NOMO-1 treated with DMSO at 0.1 percent for 48 hours (cell line): ENCODE data around the gene DNAJC15.
A peak's percentile ranks its signal among the peaks of the same experiment; 100 is the strongest.
"Not testable (repeated sequence)": the region's sequence is repeated elsewhere in the genome, so short reads cannot be mapped to it uniquely, and the experiment has no call there.

Experiments used
- DNase-seq: peaks from one replicate; lab custom pipeline; 2025; ENCODE audit not compliant: unreplicated experiment; lab: John Stamatoyannopoulos, UW

Gene DNAJC15

GRCh38 chr13:43042410-43042921 is 19.1 kb downstream of the DNAJC15 start:
- DNase-seq = no peak

GRCh38 chr13:43044720-43045301 is 21.4 kb downstream of the DNAJC15 start:
- DNase-seq = no peak

- peak; percentile 76 for DNase-seq
These were observed 22.0 kb downstream of the DNAJC15 start for GRCh38 chr13:43045302-43045773.

- no peak for DNase-seq
These were observed 22.9 kb downstream of the DNAJC15 start for GRCh38 chr13:43046259-43046658.

GRCh38 chr13:43054803-43055802 is 31.7 kb downstream of the DNAJC15 start:
- DNase-seq = peak; percentile 12

GRCh38 chr13:43057653-43058317 is 34.4 kb downstream of the DNAJC15 start:
- no peak for DNase-seq

GRCh38 chr13:43058318-43058674 is 34.9 kb downstream of the DNAJC15 start:
- DNase-seq = no peak

- DNase-seq = no peak
These were observed 35.4 kb downstream of the DNAJC15 start for GRCh38 chr13:43058831-43059230.

- DNase-seq = not testable (repeated sequence)
These were observed 36.4 kb downstream of the DNAJC15 start for GRCh38 chr13:43059779-43060178.

- DNase-seq = not testable (repeated sequence)
These were observed 37.4 kb downstream of the DNAJC15 start for GRCh38 chr13:43060806-43061205.

GRCh38 chr13:43061496-43062280 is 38.3 kb downstream of the DNAJC15 start:
- DNase-seq = no peak

- DNase-seq = no peak
These were observed 48.4 kb downstream of the DNAJC15 start for GRCh38 chr13:43071824-43072223.

GRCh38 chr13:43072394-43072793 is 49.0 kb downstream of the DNAJC15 start:
- DNase-seq = no peak

- no peak for DNase-seq
These were observed 51.6 kb downstream of the DNAJC15 start for GRCh38 chr13:43074824-43075510.

GRCh38 chr13:43075511-43075902 is 52.1 kb downstream of the DNAJC15 start:
- not testable (repeated sequence) for DNase-seq

- DNase-seq = no peak
These were observed 53.7 kb downstream of the DNAJC15 start for GRCh38 chr13:43077046-43077445.

- no peak for DNase-seq
These were observed 54.1 kb downstream of the DNAJC15 start for GRCh38 chr13:43077461-43077860.

GRCh38 chr13:43077906-43078305 is 54.5 kb downstream of the DNAJC15 start:
- no peak for DNase-seq

GRCh38 chr13:43078399-43078798 is 55.0 kb downstream of the DNAJC15 start:
- DNase-seq = no peak

- no peak for DNase-seq
These were observed 56.1 kb downstream of the DNAJC15 start for GRCh38 chr13:43079392-43079931.
